Brain pericyte (primary cell): ENCODE measurements around the gene NCBP3.
"Not testable (repeated sequence)": the region's sequence is repeated elsewhere in the genome, so short reads cannot be mapped to it uniquely, and the experiment has no call there.

Experiments
- DNase-seq: peaks from one replicate; pipeline ENCODE4 v3.0.0-alpha.2; 2012; ENCODE audit warnings: low read depth, low spot score

The NCBP3 gene

DNA sequence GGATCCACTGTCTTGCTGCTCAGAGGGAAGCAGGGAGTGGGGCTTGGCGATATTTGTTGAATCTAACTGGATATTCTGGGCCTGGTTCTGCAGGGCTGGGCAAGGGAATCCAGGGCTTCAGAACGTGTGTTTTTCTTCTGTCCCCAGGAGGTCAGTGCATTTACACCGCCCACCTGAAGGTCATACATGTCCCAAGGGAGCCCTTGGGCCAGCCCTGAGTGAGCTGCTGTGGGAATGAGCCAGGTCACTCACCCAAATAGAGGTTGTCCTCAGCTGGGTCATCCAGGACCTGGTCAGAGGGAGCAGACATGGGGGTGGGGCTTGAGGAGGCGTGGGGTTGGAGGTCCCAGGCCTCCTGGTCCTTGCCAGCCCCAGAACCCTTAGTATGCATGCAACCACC lies 36.2 kb upstream of the NCBP3 start:
- no peak for DNase-seq

DNA sequence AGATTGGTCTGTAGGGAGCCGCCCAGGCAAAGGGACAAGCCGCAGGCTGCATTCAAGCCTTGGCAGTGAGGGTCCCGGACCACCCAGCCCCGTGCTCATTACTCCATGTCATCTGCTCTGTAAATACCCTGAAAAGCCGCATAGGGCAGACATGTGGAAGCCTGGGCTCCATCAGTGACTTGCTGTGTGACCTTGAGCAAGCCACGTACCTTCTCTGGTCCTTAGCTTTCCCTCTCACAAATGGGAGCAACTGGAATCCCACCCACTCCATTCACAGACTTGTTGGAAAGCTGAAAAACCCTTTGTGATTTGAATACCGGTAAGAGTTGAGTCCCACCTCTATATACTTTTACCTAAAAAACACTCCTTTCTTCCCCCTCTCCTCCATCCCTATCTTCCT lies 34.9 kb upstream of the NCBP3 start:
- no peak for DNase-seq

DNA sequence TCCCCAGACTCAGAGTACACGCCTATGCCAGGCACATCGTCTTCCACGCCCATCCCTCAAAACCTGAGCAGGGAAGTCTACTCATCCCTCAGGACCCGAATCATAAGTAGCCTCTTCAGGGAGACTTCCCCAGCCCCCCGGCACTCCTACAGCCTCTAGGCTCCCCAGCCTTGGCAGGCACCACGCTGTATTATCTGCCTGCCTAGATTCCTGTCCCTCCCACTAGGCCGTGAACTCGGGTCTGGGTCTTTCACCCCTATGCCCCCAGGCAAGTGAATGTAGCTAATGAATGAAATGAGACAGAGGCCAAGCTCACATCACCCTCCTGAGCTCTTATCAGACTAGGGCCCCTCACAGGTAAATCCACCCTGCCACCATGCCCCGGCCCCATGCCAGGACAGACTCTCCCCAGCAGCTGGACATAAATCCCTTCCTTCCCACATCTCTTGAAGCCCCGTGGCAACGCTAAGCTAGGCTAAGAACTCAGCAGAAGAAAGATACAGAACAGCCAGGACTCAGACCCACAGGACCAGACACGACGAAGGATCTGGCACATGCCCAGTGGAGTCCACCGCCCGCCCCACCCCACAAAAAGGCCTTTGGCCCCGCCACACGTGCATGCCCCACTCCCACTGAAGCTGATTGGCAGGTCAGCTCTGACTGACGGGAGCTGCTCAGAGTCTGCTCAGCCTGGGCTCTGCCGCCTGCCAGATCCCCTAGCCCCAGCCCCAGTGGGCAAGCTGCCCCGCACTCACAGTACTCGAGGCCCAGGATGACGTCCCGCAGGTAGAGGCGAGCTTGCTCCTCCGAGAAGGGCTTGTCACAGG lies 33.8 kb upstream of the NCBP3 start:
- DNase-seq: no peak

DNA sequence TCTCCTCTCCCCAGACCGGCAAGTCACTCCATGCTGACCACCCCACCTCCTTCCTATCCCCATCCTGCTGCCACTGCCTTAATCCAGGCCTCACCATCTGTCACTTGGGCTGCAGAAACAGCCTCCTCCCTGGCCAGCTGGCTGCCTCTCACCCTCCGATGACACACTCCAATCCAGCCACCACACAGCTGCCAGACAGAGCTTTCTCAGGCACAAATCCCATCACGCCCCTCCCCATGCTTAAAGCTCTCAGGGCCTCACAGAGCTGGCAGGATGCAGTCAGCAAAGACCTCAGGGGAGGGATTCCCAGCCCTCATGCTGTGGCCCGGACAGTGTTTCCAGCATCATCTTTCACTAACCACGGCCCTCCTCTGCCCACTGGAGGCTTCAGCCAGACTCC lies 33.1 kb upstream of the NCBP3 start:
- DNase-seq: peak; percentile 71

DNA sequence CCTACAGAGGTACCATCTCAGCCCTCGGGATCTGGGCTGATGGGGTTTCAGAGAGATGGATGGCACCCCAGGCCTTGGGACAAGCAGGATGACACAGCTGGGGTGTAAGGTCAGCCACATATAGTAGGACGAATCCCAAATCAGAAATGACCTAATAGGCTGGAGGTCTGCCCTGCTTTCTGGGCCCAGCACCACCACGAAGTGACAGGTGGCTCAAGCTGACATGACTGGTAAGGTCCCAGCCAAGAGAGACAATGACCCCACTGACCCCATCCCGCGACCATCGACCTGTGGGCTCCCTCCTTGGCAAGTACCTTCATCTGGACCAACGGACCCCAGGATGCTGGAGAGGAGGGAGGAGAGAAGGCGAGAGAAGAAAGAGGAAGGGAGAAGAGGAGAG lies 31.2 kb upstream of the NCBP3 start:
- no peak for DNase-seq

DNA sequence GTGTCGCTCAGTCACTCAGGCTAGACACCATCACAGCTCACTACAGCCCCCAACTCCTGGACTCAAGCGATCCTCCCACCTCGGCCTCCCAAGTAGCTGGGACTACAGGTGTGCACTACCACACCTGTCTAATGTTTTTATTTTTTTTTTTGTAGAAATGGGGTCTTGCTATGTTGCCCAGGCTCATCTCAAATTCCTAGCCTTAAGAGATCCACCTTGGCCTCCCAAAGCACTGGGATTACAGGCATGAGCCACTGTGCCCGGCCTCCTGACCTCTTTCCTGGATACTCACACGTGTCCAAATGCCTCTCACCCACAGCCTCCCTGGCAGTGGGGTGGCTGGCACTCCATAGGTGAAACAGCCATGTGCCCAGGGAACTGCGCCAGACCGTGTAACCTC lies 29.3 kb upstream of the NCBP3 start:
- no peak for DNase-seq

DNA sequence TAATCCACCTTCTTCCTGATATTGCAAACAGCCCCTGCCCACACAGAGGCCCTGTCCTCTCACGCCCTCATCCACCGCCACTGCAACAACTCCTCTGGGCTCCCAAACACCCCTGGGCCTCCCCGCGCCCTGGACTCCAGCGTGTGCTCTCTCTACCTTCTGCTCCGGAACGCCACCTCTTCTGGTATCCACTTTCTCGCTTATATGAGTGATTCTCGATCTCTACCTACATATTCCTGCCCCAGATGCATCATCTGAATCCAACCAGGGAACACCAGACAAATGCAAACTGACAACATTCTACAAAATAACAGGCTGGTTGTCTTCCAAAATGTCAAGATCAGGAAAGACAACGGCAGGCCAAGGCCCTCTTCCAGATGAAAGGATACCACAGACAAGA lies 27.8 kb upstream of the NCBP3 start:
- DNase-seq: no peak

DNA sequence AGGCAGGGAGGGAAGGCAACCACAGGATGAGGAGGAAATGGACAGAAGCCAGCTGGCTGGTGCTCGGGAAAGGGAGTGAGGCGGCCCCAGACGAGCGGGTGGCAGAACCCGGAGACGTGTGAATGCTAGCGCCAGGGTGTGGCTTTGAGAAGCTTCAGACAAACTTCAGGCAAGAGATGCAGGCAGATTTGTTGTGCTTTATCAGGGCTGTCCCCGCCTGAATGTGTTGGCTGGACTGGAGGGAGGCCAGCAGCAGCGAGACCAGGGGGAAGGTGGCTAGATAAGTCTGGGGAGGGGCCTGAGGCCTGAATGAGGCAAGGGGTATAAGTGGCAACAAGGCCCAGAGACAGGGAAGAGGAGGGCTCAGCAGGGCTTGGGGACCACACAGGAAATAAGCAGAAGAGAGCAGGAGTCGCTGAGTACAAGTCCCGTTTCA lies 24.8 kb upstream of the NCBP3 start:
- DNase-seq: no peak

DNA sequence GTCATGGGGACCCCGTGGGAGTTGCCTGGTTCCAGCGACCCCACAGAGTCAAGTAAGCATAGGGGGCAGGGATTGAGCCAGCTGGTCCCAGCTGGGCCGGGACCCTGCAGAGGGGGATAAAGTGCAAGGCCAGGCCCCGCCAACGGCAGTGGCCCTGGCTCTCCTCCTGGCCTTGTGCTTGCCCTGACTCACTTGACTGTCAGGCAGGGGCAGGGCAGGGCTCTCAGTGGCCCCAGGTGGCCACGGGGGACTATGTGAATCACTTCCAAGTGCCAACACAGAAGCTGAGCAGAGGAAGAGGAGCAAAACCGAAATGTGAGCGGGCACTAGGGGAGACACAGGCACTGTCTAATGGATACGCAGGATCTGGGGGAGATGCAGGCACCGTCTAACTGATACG lies 21.6 kb upstream of the NCBP3 start:
- DNase-seq: no peak

DNA sequence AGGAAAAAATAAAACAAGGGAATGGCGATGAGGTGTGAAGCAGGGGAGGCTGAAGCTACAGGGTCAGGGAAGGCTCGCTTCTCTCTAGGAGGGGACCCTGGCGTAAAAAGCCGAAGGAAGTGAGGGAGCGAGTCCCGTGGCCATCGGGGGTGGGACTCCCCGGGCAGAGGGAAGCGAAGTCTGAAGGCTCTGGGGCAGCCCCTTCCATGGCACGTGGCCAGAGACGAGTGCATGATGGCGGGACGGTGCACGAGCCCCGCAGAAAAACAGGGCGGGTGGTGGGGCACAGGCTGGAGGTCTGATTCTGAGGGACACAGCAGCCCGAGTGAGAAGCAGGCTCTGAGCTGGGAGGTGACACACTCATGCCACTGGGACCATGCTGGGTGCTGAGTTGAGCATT lies 21.1 kb upstream of the NCBP3 start:
- no peak for DNase-seq

DNA sequence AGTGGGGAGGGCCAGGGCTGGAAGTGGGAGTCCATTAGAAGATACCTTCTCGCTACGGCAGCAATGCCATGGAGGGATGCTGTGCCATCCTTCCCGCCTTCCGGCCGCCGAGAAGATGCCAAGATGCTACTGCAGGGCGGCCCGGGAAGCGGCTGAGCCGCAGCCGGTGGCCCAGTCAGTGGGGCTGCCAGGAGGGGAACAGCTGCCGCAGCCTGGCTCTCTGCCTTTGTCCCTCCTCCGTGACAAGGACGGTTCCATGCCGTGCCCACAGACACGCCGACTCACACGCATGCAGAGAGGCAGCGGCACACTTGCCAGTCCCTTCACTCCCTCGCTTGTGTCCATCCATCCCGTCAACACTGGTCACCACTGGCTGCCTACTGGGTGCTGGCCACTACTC lies 20.2 kb upstream of the NCBP3 start:
- no peak for DNase-seq

DNA sequence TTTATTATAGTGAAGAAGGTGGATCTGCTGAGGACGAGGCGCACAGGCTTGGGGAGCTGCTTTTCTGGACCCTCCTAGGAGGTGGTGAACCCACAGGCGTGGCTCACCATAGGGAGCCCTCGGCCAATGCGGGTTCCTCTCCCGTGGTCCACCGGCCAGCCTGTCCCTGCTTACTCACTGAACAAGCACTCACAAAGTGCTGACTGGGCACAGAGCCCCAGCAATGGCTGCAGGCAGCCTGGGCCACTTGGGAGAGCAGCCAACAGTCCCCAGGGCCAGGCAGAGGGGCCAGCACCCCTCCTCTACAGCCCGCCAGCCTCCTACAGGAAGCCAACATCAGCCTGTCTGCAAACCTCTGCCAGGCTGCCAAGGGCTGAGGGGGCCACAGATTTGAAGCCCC lies 19.1 kb upstream of the NCBP3 start:
- no peak for DNase-seq

DNA sequence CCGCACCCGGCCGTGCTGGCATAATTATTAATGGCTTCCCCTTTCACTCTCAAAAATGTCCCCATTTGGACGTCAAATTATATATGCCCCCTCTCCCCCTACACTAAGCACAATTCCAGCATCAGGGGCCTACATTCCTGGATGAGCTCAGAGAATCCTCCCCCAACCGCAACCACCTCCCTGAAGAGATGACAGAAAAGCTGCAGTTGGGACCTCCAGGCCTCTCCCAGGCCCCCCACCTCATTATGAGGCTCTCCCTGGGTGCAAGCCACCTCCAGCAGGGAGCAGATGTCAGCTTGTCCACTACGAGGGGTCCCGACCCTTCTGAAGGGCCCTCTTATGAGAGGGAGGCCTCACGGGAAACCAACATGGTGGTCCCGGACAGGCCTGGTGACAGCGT lies 18.5 kb upstream of the NCBP3 start:
- no peak for DNase-seq

DNA sequence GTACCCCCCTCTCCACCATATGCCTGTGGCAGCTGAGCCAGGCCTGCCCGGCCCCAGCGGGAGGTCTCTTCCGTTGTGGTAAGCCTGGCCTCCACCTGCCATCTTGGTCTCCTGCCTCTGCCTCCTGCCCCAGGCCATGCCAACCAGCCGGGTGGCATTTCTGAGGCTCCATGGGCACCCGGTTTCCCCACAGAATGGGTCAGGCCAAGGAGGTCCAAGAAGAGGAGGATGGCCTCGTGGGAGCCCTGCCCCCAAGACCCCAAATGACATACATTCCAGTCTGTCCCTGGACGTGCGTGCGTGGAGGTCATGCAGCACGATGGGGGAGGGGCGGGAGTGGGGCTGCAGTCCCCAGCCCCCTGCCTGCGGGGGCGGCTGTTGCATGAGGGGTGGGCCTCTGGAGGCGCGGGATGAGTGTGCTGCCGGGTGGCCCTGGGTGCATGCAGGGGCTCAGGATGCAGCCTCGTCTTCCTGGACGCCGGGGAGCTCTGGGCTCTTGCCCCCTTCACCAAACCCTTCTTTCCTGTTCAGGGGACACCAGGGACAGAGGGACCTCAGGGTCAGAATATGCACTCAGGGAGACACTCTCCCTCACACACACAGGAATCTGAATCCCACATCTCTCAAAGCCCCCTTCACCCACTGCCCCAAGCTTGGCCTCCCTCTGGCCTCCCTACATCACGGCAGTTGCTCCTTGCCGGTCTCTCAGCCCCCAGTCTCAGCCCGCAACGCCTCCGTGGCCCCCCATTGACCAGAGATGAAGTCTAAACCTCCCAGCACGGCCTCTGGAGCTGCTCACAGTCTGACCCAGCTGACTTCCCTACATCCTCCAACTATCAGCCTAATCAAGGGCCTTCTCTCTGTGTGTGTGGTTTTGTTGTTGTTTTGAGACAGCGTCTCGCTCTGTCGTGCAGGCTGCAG lies 16.0 kb upstream of the NCBP3 start:
- no peak for DNase-seq

DNA sequence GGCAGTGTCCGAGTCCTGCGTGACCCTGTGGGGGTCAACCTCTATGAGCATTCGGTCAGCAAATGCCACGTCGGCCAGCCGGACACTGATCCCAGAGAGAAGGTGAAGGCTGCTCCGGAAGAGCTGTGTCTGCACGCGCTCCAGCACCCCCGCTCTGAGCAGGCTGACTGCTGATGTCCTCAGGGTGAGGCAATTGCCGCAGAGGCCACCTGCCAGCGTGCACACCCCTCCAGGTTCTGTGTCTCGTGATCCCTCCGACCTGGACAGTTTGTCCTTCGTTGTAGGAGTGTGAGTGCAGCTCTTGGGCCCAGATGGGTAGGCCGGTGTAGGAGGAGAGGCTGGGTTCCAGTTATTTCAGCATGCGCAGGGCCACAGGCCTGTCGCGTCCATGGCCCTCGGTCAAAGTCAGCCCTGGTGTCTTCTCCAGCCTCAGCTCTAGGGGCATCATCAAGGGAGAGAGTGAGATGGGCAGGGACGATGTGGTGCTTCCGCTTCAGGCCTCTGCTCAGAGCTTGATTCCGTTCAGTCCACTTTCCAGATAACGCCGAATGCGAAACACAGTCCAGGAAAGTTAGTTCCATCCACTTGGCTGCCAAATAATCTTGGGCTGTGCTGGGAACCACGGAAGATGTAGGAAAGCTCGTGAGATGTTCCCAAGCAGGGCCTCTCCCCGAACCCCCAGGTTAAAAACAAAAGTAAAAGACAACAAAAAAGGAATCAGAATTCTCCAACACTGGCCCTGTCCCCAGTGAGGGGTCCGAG lies 15.1 kb upstream of the NCBP3 start:
- DNase-seq: no peak

DNA sequence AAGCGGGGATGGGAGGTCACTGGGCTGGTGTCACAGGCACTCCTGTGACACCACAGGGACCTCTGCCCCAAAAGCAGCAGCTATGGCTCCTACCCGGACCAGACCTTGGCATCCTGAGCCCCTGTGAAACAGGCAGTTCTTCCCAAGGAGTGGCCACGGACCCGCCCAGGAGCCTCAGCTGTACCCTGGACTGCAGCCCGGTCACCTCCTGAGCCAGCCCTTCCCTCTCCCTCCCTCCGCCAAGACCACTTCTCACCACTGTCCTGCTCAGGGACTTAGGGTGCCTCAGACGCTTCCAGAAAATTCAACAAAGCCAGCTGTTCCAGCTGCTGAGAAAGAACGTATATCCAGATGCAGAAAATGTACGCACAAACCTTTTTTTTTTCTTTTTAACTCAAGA lies 13.9 kb upstream of the NCBP3 start:
- no peak for DNase-seq

DNA sequence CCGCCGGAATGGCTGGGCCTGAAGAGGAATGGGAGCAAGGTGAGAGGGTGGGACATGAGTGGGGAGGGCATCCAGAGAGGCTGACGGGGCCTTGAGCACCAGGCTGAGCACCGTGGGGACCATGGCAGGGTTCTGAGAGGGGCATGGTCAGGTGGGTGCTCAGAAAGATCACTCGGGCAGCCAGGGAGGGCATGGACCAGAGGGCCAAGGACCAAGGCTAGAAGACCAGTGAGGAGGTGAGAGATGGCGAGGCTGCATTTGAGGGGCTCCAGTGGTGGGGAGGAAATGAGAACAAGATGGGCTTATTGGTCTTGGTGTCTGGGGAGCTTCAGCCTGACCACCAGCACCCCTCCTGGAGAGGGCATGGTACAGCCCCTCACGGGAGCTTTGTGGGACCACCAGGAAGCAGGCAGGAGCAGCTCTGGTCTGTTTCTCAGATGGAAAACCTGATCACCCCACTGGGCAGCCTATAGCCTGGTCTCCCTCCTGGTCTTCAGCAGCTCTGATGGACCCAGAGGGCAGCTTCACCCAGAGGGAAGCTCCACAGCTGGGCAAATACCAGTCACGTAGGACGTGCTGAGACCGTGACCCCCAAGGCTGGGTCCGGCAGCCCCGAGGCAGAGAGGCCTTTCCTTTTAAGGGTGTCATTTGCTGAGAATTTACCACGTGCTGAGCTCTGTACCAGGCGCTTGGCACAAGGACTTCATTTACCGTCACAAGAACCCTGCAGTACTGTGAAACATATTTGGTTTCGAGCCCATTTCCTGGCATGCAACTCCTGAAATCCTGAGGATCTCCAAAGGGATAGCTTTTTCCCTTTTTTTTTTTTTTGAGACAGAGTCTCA lies 11.4 kb upstream of the NCBP3 start:
- DNase-seq: no peak

DNA sequence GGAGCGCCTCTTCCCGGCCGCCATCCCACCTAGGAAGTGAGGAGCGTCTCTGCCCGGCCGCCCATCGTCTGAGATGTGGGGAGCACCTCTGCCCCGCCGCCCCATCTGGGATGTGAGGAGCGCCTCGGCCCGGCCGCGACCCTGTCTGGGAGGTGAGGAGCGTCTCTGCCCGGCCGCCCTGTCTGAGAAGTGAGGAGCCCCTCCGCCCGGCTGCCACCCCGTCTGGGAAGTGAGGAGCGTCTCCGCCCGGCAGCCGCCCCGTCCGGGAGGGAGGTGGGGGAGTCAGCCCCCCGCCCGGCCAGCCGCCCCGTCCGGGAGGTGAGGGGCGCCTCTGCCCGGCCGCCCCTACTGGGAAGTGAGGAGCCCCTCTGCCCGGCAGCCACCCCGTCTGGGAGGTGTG lies 8.2 kb upstream of the NCBP3 start:
- DNase-seq: not testable (repeated sequence)

DNA sequence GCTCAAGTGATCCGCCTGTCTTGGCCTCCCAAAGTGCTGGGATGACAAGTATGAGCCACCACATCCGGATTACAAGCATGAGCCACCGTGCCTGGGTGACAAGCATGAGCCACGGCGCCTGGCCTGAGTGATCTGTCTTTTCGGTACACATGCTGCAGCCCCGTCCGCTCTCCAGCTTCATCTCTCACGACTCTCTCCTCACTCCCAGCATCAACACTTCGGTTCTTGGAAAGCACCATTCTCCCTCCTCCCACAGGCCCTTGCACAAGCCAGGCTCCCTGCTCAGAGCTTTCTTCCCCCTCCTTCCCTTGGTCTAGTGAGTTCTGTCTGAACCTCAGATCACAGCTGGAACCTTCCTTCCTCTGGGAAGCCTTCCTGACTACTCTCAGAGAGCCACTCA lies 6.5 kb upstream of the NCBP3 start:
- no peak for DNase-seq

DNA sequence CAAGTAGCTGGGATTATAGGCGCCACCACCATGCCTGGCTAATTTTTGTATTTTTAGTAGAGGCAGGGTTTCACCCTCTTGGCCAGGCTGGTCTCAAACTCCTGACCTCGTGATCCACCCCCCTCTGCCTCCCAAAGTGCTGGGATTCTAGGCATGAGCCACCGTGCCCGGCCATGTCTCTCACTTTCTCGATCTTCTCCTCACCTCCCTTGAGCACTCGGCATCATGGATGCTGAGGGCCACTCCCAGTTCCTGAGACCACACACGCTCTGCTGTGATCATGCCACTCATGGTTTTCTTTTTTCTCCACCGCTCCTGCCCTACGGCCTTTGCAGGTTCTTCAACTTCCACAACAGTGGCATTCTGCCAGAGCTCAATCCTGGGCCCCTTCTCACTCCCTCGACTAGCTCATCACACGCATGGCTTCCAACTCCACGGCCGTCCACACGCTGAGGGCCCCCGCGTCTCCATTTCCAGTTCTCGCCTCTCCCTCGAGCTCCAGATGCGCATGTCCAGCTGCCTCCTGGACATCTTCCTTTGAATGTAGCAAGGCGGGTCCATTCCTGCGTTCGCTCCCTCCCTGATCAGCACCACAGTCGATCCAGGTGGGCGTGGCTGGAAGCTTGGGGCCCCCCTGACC lies 5.5 kb upstream of the NCBP3 start:
- no peak for DNase-seq
